ENCODE measurements around the gene NPBWR2.
A peak's percentile ranks its signal among the peaks of the same experiment; 100 is the strongest.

NPBWR2 gene

GRCh38 chr20:64083804-64084684, 23.3 kb downstream of the NPBWR2 start, which contains the start of gene LKAAEAR1:
TSS of gene LKAAEAR1 (minus strand) at chr20:64084398. CDS start at chr20:64084219, 179 bp downstream.
- DNase-seq, result no peak

- peak; percentile 70 for DNase-seq
Measured at GRCh38 chr20:64083378-64083803, 24.0 kb downstream of the NPBWR2 start.

- no peak for DNase-seq
Measured at GRCh38 chr20:64082820-64083377, 24.5 kb downstream of the NPBWR2 start.

GRCh38 chr20:64082126-64082731, 25.1 kb downstream of the NPBWR2 start:
- no peak for DNase-seq

- no peak for DNase-seq
Measured at GRCh38 chr20:64081624-64081964, 25.8 kb downstream of the NPBWR2 start.

- DNase-seq, result no peak
Measured at GRCh38 chr20:64080813-64081623, 26.3 kb downstream of the NPBWR2 start.

GRCh38 chr20:64080013-64080812, 27.2 kb downstream of the NPBWR2 start, which contains the start of gene OPRL1:
TSS of gene OPRL1 (plus strand) at chr20:64080082. CDS start at chr20:64092721, 12,639 bp downstream.
- no peak for DNase-seq

- DNase-seq, result peak; percentile 72
Measured at GRCh38 chr20:64079273-64080012, 27.9 kb downstream of the NPBWR2 start, which contains the start of gene RGS19. TSS of gene RGS19 (minus strand) at chr20:64079518. CDS start at chr20:64076886, 2,632 bp downstream.

GRCh38 chr20:64078934-64079272, 28.5 kb downstream of the NPBWR2 start:
- DNase-seq, result no peak

- DNase-seq, result no peak
Measured at GRCh38 chr20:64077876-64078551, 29.4 kb downstream of the NPBWR2 start.

- no peak for DNase-seq
Measured at GRCh38 chr20:64077541-64077875, 29.9 kb downstream of the NPBWR2 start.

GRCh38 chr20:64077094-64077493, 30.3 kb downstream of the NPBWR2 start:
- no peak for DNase-seq

- DNase-seq, result no peak
Measured at GRCh38 chr20:64076061-64076997, 31.0 kb downstream of the NPBWR2 start.

GRCh38 chr20:64075556-64075955, 31.8 kb downstream of the NPBWR2 start:
- no peak for DNase-seq

- no peak for DNase-seq
Measured at GRCh38 chr20:64074963-64075362, 32.4 kb downstream of the NPBWR2 start.

GRCh38 chr20:64074184-64074789, 33.1 kb downstream of the NPBWR2 start:
- DNase-seq, result no peak

GRCh38 chr20:64073476-64074183, 33.7 kb downstream of the NPBWR2 start:
- DNase-seq, result no peak

- DNase-seq, result no peak
Measured at GRCh38 chr20:64072498-64073063, 34.8 kb downstream of the NPBWR2 start.
